ENCODE results near the gene PPP2CA.
"Not testable (repeated sequence)": the region's sequence is repeated elsewhere in the genome, so short reads cannot be mapped to it uniquely, and the experiment has no call there.

PPP2CA gene

GRCh38 chr5:134225780-134226440 is at the start of gene PPP2CA:
Gene PPP2CA, minus strand, starts transcription at chr5:134226073. Its CDS starts 212 bp downstream, at chr5:134225861.
- in situ Hi-C loops (cut with MboI; ENCODE audit: low sequenced_read_pairs) = no loop called here

GRCh38 chr5:134273642-134274395 is 47.9 kb upstream of the PPP2CA start:
- in situ Hi-C loops (cut with MboI; ENCODE audit: low sequenced_read_pairs) = no loop called here

GRCh38 chr5:134271059-134271458 is 45.2 kb upstream of the PPP2CA start:
- in situ Hi-C loops (cut with MboI; ENCODE audit: low sequenced_read_pairs) = no loop called here

- in situ Hi-C loops (cut with MboI; ENCODE audit: low sequenced_read_pairs) = no loop called here
These were observed 43.0 kb upstream of the PPP2CA start for GRCh38 chr5:134268919-134269318.

GRCh38 chr5:134268019-134268601 is 42.2 kb upstream of the PPP2CA start:
- in situ Hi-C loops (cut with MboI; ENCODE audit: low sequenced_read_pairs) = no loop called here

GRCh38 chr5:134267366-134268018 is 41.6 kb upstream of the PPP2CA start:
- in situ Hi-C loops (cut with MboI; ENCODE audit: low sequenced_read_pairs) = no loop called here

GRCh38 chr5:134263801-134264200 is 37.9 kb upstream of the PPP2CA start:
- in situ Hi-C loops (cut with MboI; ENCODE audit: low sequenced_read_pairs) = no loop called here

- in situ Hi-C loops (cut with MboI; ENCODE audit: low sequenced_read_pairs) = not testable (repeated sequence)
These were observed 36.8 kb upstream of the PPP2CA start for GRCh38 chr5:134262629-134263028.

- in situ Hi-C loops (cut with MboI; ENCODE audit: low sequenced_read_pairs) = no loop called here
These were observed 33.0 kb upstream of the PPP2CA start for GRCh38 chr5:134258896-134259295.

- in situ Hi-C loops (cut with MboI; ENCODE audit: low sequenced_read_pairs) = no loop called here
These were observed 31.3 kb upstream of the PPP2CA start for GRCh38 chr5:134257176-134257575.

GRCh38 chr5:134255418-134256150 is 29.7 kb upstream of the PPP2CA start:
- in situ Hi-C loops (cut with MboI; ENCODE audit: low sequenced_read_pairs) = no loop called here

- in situ Hi-C loops (cut with MboI; ENCODE audit: low sequenced_read_pairs) = not testable (repeated sequence)
These were observed 27.7 kb upstream of the PPP2CA start for GRCh38 chr5:134253368-134254153.

GRCh38 chr5:134252671-134253070 is 26.8 kb upstream of the PPP2CA start:
- in situ Hi-C loops (cut with MboI; ENCODE audit: low sequenced_read_pairs) = no loop called here

GRCh38 chr5:134250949-134251348 is 25.1 kb upstream of the PPP2CA start:
- in situ Hi-C loops (cut with MboI; ENCODE audit: low sequenced_read_pairs) = no loop called here

- in situ Hi-C loops (cut with MboI; ENCODE audit: low sequenced_read_pairs) = no loop called here
These were observed 23.9 kb upstream of the PPP2CA start for GRCh38 chr5:134249469-134250379.

- in situ Hi-C loops (cut with MboI; ENCODE audit: low sequenced_read_pairs) = no loop called here
These were observed 22.4 kb upstream of the PPP2CA start for GRCh38 chr5:134248256-134248655.

- in situ Hi-C loops (cut with MboI; ENCODE audit: low sequenced_read_pairs) = no loop called here
These were observed 21.8 kb upstream of the PPP2CA start for GRCh38 chr5:134247428-134248224.

- in situ Hi-C loops (cut with MboI; ENCODE audit: low sequenced_read_pairs) = no loop called here
These were observed 21.0 kb upstream of the PPP2CA start for GRCh38 chr5:134246771-134247427.

Data from HL-60/S4 treated with phorbol 12-myristate 13-acetate at 8.2 ng/mL for 4 days and 3 days (cell line).